HEK293 (cell line): ENCODE data around the gene CDO1.
"Not testable (repeated sequence)": the region's sequence is repeated elsewhere in the genome, so short reads cannot be mapped to it uniquely, and the experiment has no call there.

Experiments
- KLF1 ChIP-seq: fragments of 450-650 bp; formaldehyde crosslinking; IDR thresholded peaks from 2 replicates; pipeline ENCODE4 v1.5.1; 2016; ENCODE audit warnings: missing biosample characterization, missing genetic modification characterization
- SP2 ChIP-seq: fragments of 450-650 bp; formaldehyde crosslinking; IDR thresholded peaks from 2 replicates; pipeline ENCODE4 v1.5.1; 2016; ENCODE audit warnings: missing biosample characterization, missing genetic modification characterization
- ZNF837 ChIP-seq: fragments of 450-650 bp; formaldehyde crosslinking; IDR thresholded peaks from 2 replicates; pipeline ENCODE4 v1.5.1; 2016; ENCODE audit warnings: missing biosample characterization, missing genetic modification characterization

DNA sequence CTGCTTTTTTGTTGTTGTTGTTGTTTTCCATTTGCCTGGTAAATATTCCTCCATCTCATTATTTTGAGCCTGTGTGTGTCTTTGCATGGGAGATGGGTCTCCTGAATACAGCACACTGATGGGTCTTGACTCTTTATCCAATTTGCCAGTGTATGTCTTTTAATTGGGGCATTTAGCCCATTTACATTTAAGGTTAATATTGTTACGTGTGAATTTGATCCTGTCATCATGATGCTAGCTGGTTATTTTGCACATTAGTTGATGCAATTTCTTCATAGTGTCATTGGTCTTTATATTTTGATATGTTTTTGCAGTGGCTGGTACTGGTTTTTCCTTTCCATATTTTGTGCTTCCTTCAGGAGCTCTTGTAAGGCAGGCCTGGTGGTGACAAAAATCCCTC is 8.5 kb upstream of the CDO1 start:
- TF ChIP-seq ZNF837 (tag by site-specific recombination); KLF1; SP2: not testable (repeated sequence)
